WERI-Rb-1 (cell line): ENCODE results near the gene DEPP1.

Experiments
- DNase-seq: peaks from one replicate; pipeline ENCODE4 v3.0.0-alpha.2; 2020
- H3K27ac ChIP-seq: fragments of 250-450 bp; sonication (Bioruptor Pico); 2 replicates; pipeline ENCODE4 v1.5.1; 2020; ENCODE audit warnings: mild to moderate bottlenecking, moderate library complexity
- H3K27me3 ChIP-seq: fragments of 250-450 bp; sonication (Bioruptor Pico); 2 replicates; pipeline ENCODE4 v1.5.1; 2021; ENCODE audit warnings: mild to moderate bottlenecking, low read depth, moderate library complexity; ENCODE audit not compliant: insufficient read depth, severe bottlenecking
- H3K36me3 ChIP-seq: fragments of 250-450 bp; sonication (Bioruptor Pico); 2 replicates; pipeline ENCODE4 v1.5.1; 2020; ENCODE audit warnings: mild to moderate bottlenecking, moderate library complexity
- H3K4me3 ChIP-seq: 2 replicates; pipeline ENCODE4 v1.5.1; 2011; ENCODE audit warnings: low read depth, mild to moderate bottlenecking, control low read depth, low read length
- H3K9me3 ChIP-seq: fragments of 250-450 bp; sonication (Bioruptor Pico); 2 replicates; pipeline ENCODE4 v1.5.1; 2021; ENCODE audit warnings: mild to moderate bottlenecking, moderate library complexity; ENCODE audit not compliant: severe bottlenecking
- CTCF ChIP-seq: IDR thresholded peaks from 2 replicates; pipeline ENCODE4 v1.5.1; 2011; ENCODE audit warnings: low read depth, mild to moderate bottlenecking, control low read depth, inconsistent platforms, low read length

Gene DEPP1

DNA sequence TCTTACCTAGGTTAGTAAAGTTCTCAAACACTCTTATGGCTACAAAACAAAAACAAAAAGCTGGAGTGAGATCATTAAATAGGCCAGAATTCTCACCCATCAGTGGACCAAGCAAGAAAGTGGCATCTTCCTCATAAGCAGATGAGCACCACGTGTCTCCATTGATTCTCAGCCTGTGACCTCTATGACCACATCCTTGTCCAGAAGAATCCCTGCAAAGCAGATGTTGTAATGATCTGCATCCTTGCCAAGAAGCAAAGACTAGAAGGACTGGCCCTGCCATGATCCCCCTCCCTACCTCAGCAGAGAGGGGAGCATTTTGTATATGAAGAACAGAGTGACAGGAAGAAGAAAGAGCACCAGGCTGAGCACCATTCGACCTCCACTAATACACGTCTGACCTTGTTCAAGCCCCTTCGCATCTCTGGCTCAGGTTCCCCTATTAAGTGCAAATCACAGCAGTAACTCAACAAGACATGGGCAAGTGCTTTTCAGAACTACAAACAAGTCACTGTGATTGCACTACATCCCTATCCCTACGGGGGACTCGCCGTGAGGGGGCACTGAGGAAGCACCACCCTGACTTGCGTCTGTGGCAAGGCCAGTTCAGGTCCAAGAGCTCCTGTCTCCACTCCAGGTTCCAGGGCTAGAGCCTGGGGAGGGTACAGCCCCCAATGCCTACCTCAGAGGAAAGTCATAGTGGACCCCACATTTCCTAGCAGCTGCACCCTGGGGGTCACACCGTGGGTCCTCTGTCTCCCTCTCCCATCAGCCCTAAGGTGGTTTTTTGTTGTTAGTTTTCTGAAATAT is 41.2 kb downstream of the DEPP1 start:
- H3K36me3 ChIP-seq = no peaks in the 10 kb centered on the region
- H3K4me3 ChIP-seq = no peak overlapping the region
- H3K27me3 ChIP-seq = no peaks in the 10 kb centered on the region
- H3K27ac ChIP-seq = no peak overlapping the region
- TF ChIP-seq CTCF = no peak
- H3K9me3 ChIP-seq = no peaks in the 10 kb centered on the region
- DNase-seq = no peak

- Histone ChIP-seq H3K27ac (no peak overlapping the region), H3K4me3 (no peak overlapping the region), H3K27me3 (no peaks in the 10 kb centered on the region), H3K36me3 (no peaks in the 10 kb centered on the region), H3K9me3 (no peaks in the 10 kb centered on the region)
- no peak for TF ChIP-seq CTCF
- no peak for DNase-seq
Observed at GRCh38 chr10:44936314-44936975, 42.2 kb downstream of the DEPP1 start.

DNA sequence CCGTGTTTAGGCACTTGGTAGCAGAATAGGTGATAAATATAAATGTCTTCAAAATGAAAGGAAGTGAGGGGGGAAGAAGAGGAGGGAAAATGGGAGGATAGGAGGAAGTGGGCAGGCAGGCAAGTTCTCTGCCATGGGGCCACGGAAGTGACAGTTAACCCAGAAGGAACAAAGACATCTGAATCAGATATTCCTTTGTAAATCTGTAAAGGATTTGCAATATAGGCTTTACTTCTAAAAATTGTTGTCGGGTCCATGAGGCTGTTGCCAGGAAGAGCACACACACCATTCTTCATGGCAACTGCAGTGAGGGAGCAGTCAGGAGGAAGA is 42.7 kb downstream of the DEPP1 start:
- Histone ChIP-seq H3K36me3 (no peaks in the 10 kb centered on the region), H3K27me3 (no peaks in the 10 kb centered on the region), H3K4me3 (no peak overlapping the region), H3K27ac (no peak overlapping the region), H3K9me3 (no peaks in the 10 kb centered on the region)
- DNase-seq = no peak
- no peak for TF ChIP-seq CTCF

DNA sequence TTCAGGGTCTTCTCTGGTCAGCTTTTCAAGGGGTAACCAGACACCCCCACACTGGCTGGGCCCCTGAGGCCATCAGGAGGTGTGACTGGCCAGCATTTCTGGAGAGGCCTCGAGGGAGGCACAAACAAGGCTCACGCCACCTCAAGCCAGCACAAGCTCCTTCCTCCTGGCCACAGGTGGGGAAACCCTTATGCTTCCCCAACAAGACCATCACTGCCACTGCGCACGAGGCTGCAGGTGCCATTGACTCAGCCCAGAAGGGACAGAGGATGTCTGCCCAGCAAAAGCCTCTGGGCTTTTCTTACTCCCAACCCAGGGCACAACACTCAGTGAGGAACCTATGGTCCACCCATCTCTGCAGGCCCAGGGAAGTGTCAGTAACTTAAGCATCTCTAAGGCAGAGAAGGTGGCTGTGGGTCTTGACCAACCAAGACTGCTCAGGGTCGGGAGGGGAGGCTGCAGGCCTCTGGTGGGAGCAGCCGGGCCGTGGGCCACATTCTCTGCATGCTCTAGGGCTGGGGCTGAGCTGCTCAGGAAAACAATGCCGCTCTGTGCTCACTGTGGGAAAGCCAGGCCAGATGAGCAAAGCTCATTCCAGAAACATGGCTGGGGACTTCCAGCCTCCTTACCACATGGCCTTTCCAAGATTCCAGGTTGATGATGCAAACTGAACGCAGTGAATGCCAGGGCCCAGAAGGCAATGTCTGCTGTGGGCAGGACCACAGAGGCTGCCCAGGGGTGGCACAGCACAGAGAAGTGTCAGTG is 43.2 kb downstream of the DEPP1 start:
- no peak for DNase-seq
- H3K27ac ChIP-seq = no peak overlapping the region
- no peaks in the 10 kb centered on the region for H3K36me3 ChIP-seq
- H3K27me3 ChIP-seq = no peaks in the 10 kb centered on the region
- no peak overlapping the region for H3K4me3 ChIP-seq
- no peak for TF ChIP-seq CTCF
- H3K9me3 ChIP-seq = no peaks in the 10 kb centered on the region

DNA sequence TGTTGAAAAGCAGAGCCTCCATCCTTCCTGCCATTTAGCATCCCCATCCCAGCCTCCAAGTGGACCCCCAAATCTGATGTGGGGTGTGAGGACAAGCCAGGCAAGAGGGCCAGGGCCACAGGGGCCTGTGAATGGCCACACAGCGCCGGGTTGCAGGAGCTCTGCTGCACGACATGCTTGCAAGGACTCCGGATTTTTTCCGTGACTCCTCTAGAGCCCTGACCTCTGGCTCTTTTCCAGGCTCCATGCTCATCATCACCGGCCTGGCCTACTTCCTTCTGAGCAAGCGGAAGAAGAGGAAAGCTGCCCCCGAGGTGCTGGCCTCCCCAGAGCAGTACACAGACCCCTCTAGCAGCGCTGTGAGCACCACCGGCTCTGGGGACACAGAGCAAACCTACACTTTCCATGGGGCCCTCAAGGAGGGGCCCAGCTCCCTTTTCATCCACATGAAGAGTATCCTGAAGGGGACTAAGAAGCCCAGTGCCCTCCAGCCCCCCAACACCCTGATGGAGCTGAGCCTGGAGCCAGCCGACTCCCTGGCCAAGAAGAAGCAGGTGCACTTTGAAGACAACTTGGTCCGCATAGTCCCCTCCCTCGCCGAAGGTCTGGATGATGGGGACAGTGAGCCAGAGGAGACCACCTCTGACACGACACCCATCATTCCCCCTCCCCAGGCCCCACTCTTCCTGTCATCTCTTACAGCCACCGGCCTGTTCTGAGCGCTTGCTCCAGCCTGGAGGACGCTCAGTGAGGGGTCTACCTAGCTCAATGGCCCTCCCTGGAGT is 44.0 kb downstream of the DEPP1 start:
- H3K27ac ChIP-seq = no peak overlapping the region
- DNase-seq = no peak
- H3K36me3 ChIP-seq = no peaks in the 10 kb centered on the region
- TF ChIP-seq CTCF = no peak
- H3K4me3 ChIP-seq = no peak overlapping the region
- no peaks in the 10 kb centered on the region for H3K27me3 ChIP-seq
- no peaks in the 10 kb centered on the region for H3K9me3 ChIP-seq
